MM.1S (cell line): ENCODE data around the gene TENT5C.

Experiments used
- CTCF ChIP-seq: fragments of 300-600 bp; sonication (generic); IDR thresholded peaks from 2 replicates; pipeline ENCODE4 v1.5.1; 2016; ENCODE audit warnings: antibody characterized with exemption, low read length, mixed read lengths
- EZH2 ChIP-seq: fragments of 300-600 bp; sonication (generic); optimal IDR thresholded peaks from 2 replicates; pipeline ENCODE3; 2017; ENCODE audit warnings: low read depth, mild to moderate bottlenecking, antibody characterized with exemption, low read length, mixed read lengths

GRCh38 chr1:117657031-117657430 lies 51.2 kb downstream of the TENT5C start:
- TF ChIP-seq EZH2 (no peak), CTCF (no peak)
